ENCODE data around the gene TMEM54.

DNA sequence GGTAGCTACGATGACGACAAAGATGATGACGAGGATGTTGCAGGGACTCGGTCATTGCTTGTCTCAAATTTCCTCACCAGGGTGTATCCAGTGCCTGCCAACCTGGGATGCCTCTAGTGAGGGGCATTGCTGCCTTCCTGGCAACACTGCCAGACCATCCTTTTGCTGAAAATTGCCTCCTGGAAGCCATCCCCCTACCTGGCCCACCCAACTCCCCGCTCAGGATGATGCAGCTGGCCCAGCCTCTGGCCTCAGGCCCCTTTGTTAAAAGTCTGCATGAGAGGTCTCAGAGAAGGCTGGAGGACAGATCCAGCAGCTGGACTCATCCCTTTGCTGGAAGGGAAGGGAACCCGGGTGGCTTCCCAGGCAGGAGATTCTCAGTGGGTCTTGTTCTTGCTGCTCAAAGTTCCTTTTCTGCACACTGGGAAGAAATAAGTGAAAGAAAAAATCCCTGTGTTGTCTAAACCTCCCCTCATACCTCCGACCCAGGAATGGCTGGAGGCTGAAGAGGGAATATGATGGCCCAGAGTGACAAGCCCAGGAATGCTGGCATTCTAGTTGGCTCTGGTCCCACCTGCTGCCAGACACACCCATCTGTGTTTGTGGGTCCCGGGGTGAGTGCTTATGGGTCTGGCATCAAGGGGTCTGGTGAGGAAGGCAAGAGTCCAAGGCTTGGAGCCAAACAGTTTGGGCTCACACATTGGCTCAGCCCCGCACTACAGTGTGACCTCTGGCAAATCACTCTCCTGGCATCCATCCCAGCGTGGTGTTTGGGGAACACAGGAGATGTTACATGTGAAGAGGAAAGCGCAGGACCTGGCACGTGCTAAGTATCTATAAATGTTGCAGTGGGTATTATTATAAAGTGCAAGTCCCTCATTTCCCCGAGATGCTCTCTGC is 23.7 kb downstream of the TMEM54 start:
- TF ChIP-seq, protein P1, sequence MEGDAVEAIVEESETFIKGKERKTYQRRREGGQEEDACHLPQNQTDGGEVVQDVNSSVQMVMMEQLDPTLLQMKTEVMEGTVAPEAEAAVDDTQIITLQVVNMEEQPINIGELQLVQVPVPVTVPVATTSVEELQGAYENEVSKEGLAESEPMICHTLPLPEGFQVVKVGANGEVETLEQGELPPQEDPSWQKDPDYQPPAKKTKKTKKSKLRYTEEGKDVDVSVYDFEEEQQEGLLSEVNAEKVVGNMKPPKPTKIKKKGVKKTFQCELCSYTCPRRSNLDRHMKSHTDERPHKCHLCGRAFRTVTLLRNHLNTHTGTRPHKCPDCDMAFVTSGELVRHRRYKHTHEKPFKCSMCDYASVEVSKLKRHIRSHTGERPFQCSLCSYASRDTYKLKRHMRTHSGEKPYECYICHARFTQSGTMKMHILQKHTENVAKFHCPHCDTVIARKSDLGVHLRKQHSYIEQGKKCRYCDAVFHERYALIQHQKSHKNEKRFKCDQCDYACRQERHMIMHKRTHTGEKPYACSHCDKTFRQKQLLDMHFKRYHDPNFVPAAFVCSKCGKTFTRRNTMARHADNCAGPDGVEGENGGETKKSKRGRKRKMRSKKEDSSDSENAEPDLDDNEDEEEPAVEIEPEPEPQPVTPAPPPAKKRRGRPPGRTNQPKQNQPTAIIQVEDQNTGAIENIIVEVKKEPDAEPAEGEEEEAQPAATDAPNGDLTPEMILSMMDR (IDR thresholded peaks at IDR 0.05), result no peak
- no peak for TF ChIP-seq POLR2AphosphoS5 (IDR thresholded peaks at IDR 0.05)
- no peak for TF ChIP-seq POLR2A (IDR thresholded peaks at IDR 0.05)
- no peak for TF ChIP-seq EP300 (IDR thresholded peaks at IDR 0.05; ENCODE audit: low read depth)

All from transverse colon (tissue), 4 donors.